NK-92 (cell line): ENCODE data around the gene SGMS2.
"Not testable (repeated sequence)": the region's sequence is repeated elsewhere in the genome, so short reads cannot be mapped to it uniquely, and the experiment has no call there.

ENCODE experiments used
- DNase-seq: peaks from one replicate; lab custom pipeline; 2025; ENCODE audit not compliant: unreplicated experiment; lab: John Stamatoyannopoulos, UW

The SGMS2 gene

GRCh38 chr4:107906458-107907100, 81.8 kb downstream of the SGMS2 start:
- no peak for DNase-seq

GRCh38 chr4:107908377-107908776, 83.6 kb downstream of the SGMS2 start:
- DNase-seq, result no peak

- no peak for DNase-seq
Observed at GRCh38 chr4:107913283-107913899, 88.7 kb downstream of the SGMS2 start.

GRCh38 chr4:107915220-107915619, 90.5 kb downstream of the SGMS2 start:
- no peak for DNase-seq

- no peak for DNase-seq
Observed at GRCh38 chr4:107916623-107917022, 91.9 kb downstream of the SGMS2 start.

- DNase-seq, result no peak
Observed at GRCh38 chr4:107917500-107917899, 92.8 kb downstream of the SGMS2 start.

- no peak for DNase-seq
Observed at GRCh38 chr4:107922486-107923473, 98.0 kb downstream of the SGMS2 start.

- not testable (repeated sequence) for DNase-seq
Observed at GRCh38 chr4:107925713-107926112, 101.0 kb downstream of the SGMS2 start.

- not testable (repeated sequence) for DNase-seq
Observed at GRCh38 chr4:107926875-107927274, 102.1 kb downstream of the SGMS2 start.

GRCh38 chr4:107930821-107931774, 106.4 kb downstream of the SGMS2 start, which contains the start of gene CYP2U1:
TSS of gene CYP2U1 (plus strand) at chr4:107931549. CDS start at chr4:107931644, 95 bp downstream.
- DNase-seq, result no peak

GRCh38 chr4:107931775-107932321, 107.1 kb downstream of the SGMS2 start:
- no peak for DNase-seq

- no peak for DNase-seq
Observed at GRCh38 chr4:107935246-107935645, 110.5 kb downstream of the SGMS2 start.

GRCh38 chr4:107937040-107937439, 112.3 kb downstream of the SGMS2 start:
- no peak for DNase-seq

- no peak for DNase-seq
Observed at GRCh38 chr4:107939307-107939706, 114.6 kb downstream of the SGMS2 start.

GRCh38 chr4:107945809-107946208, 121.1 kb downstream of the SGMS2 start:
- no peak for DNase-seq

GRCh38 chr4:107950746-107951540, 126.2 kb downstream of the SGMS2 start:
- DNase-seq, result no peak

- DNase-seq, result no peak
Observed at GRCh38 chr4:107951551-107951950, 126.8 kb downstream of the SGMS2 start.

- DNase-seq, result no peak
Observed at GRCh38 chr4:107956011-107956410, 131.3 kb downstream of the SGMS2 start.
